Measurements from ENCODE around the gene GRIP2. TPM values are rescaled to one million over a fixed set of nuclear protein-coding genes. Genes with fewer than 3 reads are reported as not detected.

GRIP2 gene
- total RNA-seq, 2 experiments from 2014 or later, result not detected

DNA sequence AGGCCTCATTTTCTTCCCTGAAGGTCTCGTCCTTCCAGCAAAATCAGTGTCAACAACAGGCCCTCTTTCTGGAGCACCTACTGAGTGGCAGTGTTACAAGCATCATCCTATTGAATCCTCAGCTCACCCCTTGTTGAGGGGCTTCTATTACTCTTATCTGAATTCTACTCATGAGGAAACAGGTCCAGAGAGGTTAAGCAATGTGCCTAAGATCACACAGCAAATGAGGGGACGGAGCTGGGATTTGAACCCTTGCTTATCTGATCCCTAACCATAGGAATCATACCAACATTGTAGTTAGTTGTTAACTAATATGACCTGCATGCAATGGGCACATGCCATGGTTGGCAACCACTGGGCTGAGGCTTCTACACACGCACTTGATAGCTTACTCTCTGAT, 74.7 kb downstream of the GRIP2 start:
- ChIA-PET POLR2A (no interaction called here), CTCF (no interaction called here)
- no peak overlapping the region for H3K4me3 ChIP-seq (ENCODE audit: low read length)
- no peaks in the 10 kb centered on the region for H3K9me3 Mint-ChIP-seq
- H3K4me3 Mint-ChIP-seq, result no peak overlapping the region
- intact Hi-C loops (cut with DNase I, micrococcal nuclease), result loop anchor here (5.0 to 10.0 kb wide), 2 partner anchors 33 to 811 kb away; no protein-coding TSS in a partner anchor
- H3K27me3 ChIP-seq (ENCODE audit: control insufficient read depth in 1 of 2, insufficient read depth in 2 of 2, low read length in 2 of 2), result no peaks in the 10 kb centered on the region
- ATAC-seq (ENCODE audit: poor library complexity), result no peak
- no peaks in the 10 kb centered on the region for H3K27me3 Mint-ChIP-seq
- DNase-seq, result no peak
- TF ChIP-seq CTCF (IDR thresholded peaks at IDR 0.05), result no peak
- H3K9me3 ChIP-seq (ENCODE audit: control insufficient read depth in 1 of 2, insufficient read depth in 1 of 2, low read length in 2 of 2), result no peaks in the 10 kb centered on the region
- no peak overlapping the region for H3K27ac Mint-ChIP-seq
- no peaks in the 10 kb centered on the region for H3K4me1 ChIP-seq (ENCODE audit: insufficient read depth, low read length)
- H3K36me3 Mint-ChIP-seq (ENCODE audit: low read depth), result peaks cover 52% of the 10 kb centered on the region
- H3K36me3 ChIP-seq (ENCODE audit: insufficient read depth, low read length), result peaks cover 83% of the 10 kb centered on the region
- H3K27ac ChIP-seq (ENCODE audit: low read depth in 1 of 2, low read length in 2 of 2), result no peak overlapping the region
- H3K4me1 Mint-ChIP-seq (ENCODE audit: low read depth), result no peaks in the 10 kb centered on the region

DNA sequence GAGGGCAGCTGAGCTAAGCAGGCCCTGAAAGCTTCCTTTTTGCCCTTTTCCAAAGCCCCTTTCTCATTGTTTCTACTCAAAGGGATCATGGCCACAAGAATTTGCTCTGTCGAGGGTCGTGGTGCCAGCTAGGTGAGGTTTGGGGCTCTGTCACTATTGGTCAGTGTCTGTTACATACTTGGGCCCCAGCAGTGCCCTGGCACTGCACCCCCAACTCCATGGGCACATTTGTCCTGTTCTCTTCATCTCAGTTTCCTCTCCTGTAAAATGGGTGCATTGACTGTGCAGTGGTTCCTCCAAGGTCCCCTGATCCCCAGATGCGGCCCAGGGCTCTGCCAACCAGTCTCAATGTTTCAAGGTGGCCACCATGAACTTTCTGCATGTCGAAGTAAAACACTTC, 75.6 kb downstream of the GRIP2 start:
- Mint-ChIP-seq H3K27ac (no peak overlapping the region), H3K36me3 (ENCODE audit: low read depth) (peaks cover 52% of the 10 kb centered on the region), H3K27me3 (no peaks in the 10 kb centered on the region), H3K9me3 (no peaks in the 10 kb centered on the region), H3K4me3 (no peak overlapping the region), H3K4me1 (ENCODE audit: low read depth) (no peaks in the 10 kb centered on the region)
- Histone ChIP-seq H3K4me3 (ENCODE audit: low read length) (no peak overlapping the region), H3K36me3 (ENCODE audit: insufficient read depth, low read length) (peaks cover 84% of the 10 kb centered on the region), H3K27me3 (ENCODE audit: control insufficient read depth in 1 of 2, insufficient read depth in 2 of 2, low read length in 2 of 2) (no peaks in the 10 kb centered on the region), H3K9me3 (ENCODE audit: control insufficient read depth in 1 of 2, insufficient read depth in 1 of 2, low read length in 2 of 2) (no peaks in the 10 kb centered on the region), H3K4me1 (ENCODE audit: insufficient read depth, low read length) (no peaks in the 10 kb centered on the region), H3K27ac (ENCODE audit: low read depth in 1 of 2, low read length in 2 of 2) (no peak overlapping the region)
- ATAC-seq (ENCODE audit: poor library complexity) (no peak), DNase-seq (no peak)
- POLR2A ChIA-PET, result no interaction called here
- CTCF ChIA-PET, result no interaction called here
- no peak for TF ChIP-seq CTCF (IDR thresholded peaks at IDR 0.05)
- intact Hi-C loops (cut with DNase I, micrococcal nuclease), result loop anchor here in 1 of 2 experiments (10.0 kb wide), 1 partner anchor 810 kb away; no protein-coding TSS in a partner anchor

GRCh38 chr3:14464141-14464465, 76.0 kb downstream of the GRIP2 start:
- DNase-seq (no peak), ATAC-seq (ENCODE audit: poor library complexity) (no peak)
- Histone ChIP-seq H3K4me1 (ENCODE audit: insufficient read depth, low read length) (no peaks in the 10 kb centered on the region), H3K4me3 (ENCODE audit: low read length) (no peak overlapping the region), H3K27me3 (ENCODE audit: control insufficient read depth in 1 of 2, insufficient read depth in 2 of 2, low read length in 2 of 2) (no peaks in the 10 kb centered on the region), H3K27ac (ENCODE audit: low read depth in 1 of 2, low read length in 2 of 2) (no peak overlapping the region), H3K9me3 (ENCODE audit: control insufficient read depth in 1 of 2, insufficient read depth in 1 of 2, low read length in 2 of 2) (no peaks in the 10 kb centered on the region), H3K36me3 (ENCODE audit: insufficient read depth, low read length) (peaks cover 84% of the 10 kb centered on the region)
- Mint-ChIP-seq H3K4me1 (ENCODE audit: low read depth) (no peaks in the 10 kb centered on the region), H3K27ac (no peak overlapping the region), H3K9me3 (no peaks in the 10 kb centered on the region), H3K4me3 (no peak overlapping the region), H3K36me3 (ENCODE audit: low read depth) (peaks cover 56% of the 10 kb centered on the region), H3K27me3 (no peaks in the 10 kb centered on the region)
- no peak for TF ChIP-seq CTCF (IDR thresholded peaks at IDR 0.05)
- CTCF ChIA-PET, result interaction anchor here (2.9 kb wide), 1 partner anchor 62 kb away, joined by 15 read pairs; the partner anchor contains the start of gene SLC6A6
- POLR2A ChIA-PET, result no interaction called here
- intact Hi-C loops (cut with DNase I, micrococcal nuclease), result loop anchor here in 1 of 2 experiments (10.0 kb wide), 1 partner anchor 809 kb away; no protein-coding TSS in a partner anchor
